Measurements from ENCODE around the gene PTPRK. TPM values are rescaled to one million over a fixed set of nuclear protein-coding genes. Genes with fewer than 3 reads are reported as not detected.

Gene PTPRK
- total and polyA plus RNA-seq, 4 donors, result 12.1 to 61.2 (median 29.1) TPM

- WGBS, result 43% methylated on average over 2 of the region's 2 CpGs
- Histone ChIP-seq H3K27ac (ENCODE audit: low read depth in 1 of 2, low read length in 2 of 2) (no peak overlapping the region), H3K4me1 (ENCODE audit: control insufficient read depth in 4 of 4, insufficient read depth in 4 of 4, low read length in 3 of 4) (peaks cover 10 to 59% (median 47%) of the 10 kb centered on the region in 4 donors), H3K9ac (ENCODE audit: low read depth in 1 of 2, low read length in 2 of 2) (no peak overlapping the region), H3K36me3 (ENCODE audit: control insufficient read depth in 4 of 4, insufficient read depth in 3 of 4, low read depth in 1 of 4, low read length in 3 of 4) (no peaks in the 10 kb centered on the region), H3K9me3 (ENCODE audit: control insufficient read depth in 4 of 4, low read length in 3 of 4) (no peaks in the 10 kb centered on the region), H3K27me3 (ENCODE audit: control insufficient read depth in 4 of 4, insufficient read depth in 4 of 4, low read length in 3 of 4) (no peaks in the 10 kb centered on the region), H3K4me3 (ENCODE audit: low read depth in 1 of 3, low read length in 3 of 3) (no peak overlapping the region)
- TF ChIP-seq FOXA2 (IDR thresholded peaks at IDR 0.05), result no peak
- DNase-seq (ENCODE audit: low spot score), result no peak
Measured at GRCh38 chr6:128512296-128512695, 8.1 kb downstream of the PTPRK start.

- no peak for DNase-seq (ENCODE audit: low spot score)
- no peak overlapping the region for H3K4me3 ChIP-seq (ENCODE audit: low read depth in 1 of 3, low read length in 3 of 3)
- H3K9ac ChIP-seq (ENCODE audit: low read depth in 1 of 2, low read length in 2 of 2), result no peak overlapping the region
- peaks cover 10 to 57% (median 44%) of the 10 kb centered on the region in 4 donors for H3K4me1 ChIP-seq (ENCODE audit: control insufficient read depth in 4 of 4, insufficient read depth in 4 of 4, low read length in 3 of 4)
- WGBS, result 43% methylated on average over 5 of the region's 5 CpGs
- H3K9me3 ChIP-seq (ENCODE audit: control insufficient read depth in 4 of 4, low read length in 3 of 4), result no peaks in the 10 kb centered on the region
- H3K27ac ChIP-seq (ENCODE audit: low read depth in 1 of 2, low read length in 2 of 2), result peak overlapping the region; percentile 73 to 89
- no peaks in the 10 kb centered on the region for H3K27me3 ChIP-seq (ENCODE audit: control insufficient read depth in 4 of 4, insufficient read depth in 4 of 4, low read length in 3 of 4)
- TF ChIP-seq YY1 (IDR thresholded peaks at IDR 0.05) (no peak), HNF4A (conservative IDR thresholded peaks at IDR 0.05) (no peak), RAD21 (IDR thresholded peaks at IDR 0.05) (peak in 1 of 2 donors; percentile 10), HNF4G (IDR thresholded peaks at IDR 0.05) (no peak), MAX (IDR thresholded peaks at IDR 0.05) (no peak), JUND (IDR thresholded peaks at IDR 0.05) (peak in 1 of 2 donors; percentile 63)
- no peaks in the 10 kb centered on the region for H3K36me3 ChIP-seq (ENCODE audit: control insufficient read depth in 4 of 4, insufficient read depth in 3 of 4, low read depth in 1 of 4, low read length in 3 of 4)
Measured at GRCh38 chr6:128511506-128511905, 8.9 kb downstream of the PTPRK start.

GRCh38 chr6:128509709-128510108 is 10.7 kb downstream of the PTPRK start:
- H3K4me1 ChIP-seq (ENCODE audit: control insufficient read depth in 4 of 4, insufficient read depth in 4 of 4, low read length in 3 of 4), result peaks cover 13 to 59% (median 32%) of the 10 kb centered on the region in 4 donors

More at GRCh38 chr6:128509709-128510108, 10.7 kb downstream of the PTPRK start:
- no peaks in the 10 kb centered on the region for H3K9me3 ChIP-seq (ENCODE audit: control insufficient read depth in 4 of 4, low read length in 3 of 4)
- no peak overlapping the region for H3K4me3 ChIP-seq (ENCODE audit: low read depth in 1 of 3, low read length in 3 of 3)
- DNase-seq (ENCODE audit: low spot score), result no peak
- no peaks in the 10 kb centered on the region for H3K27me3 ChIP-seq (ENCODE audit: control insufficient read depth in 4 of 4, insufficient read depth in 4 of 4, low read length in 3 of 4)
- 90% methylated on average over 1 of the region's 1 CpG for WGBS
- H3K27ac ChIP-seq (ENCODE audit: low read depth in 1 of 2, low read length in 2 of 2), result peak overlapping the region; percentile 36 to 92
- TF ChIP-seq RAD21 (IDR thresholded peaks at IDR 0.05), result no peak
- no peak for TF ChIP-seq GABPA (IDR thresholded peaks at IDR 0.05 in 1 of 2, conservative IDR thresholded peaks at IDR 0.05 in 1 of 2)
- TF ChIP-seq REST (IDR thresholded peaks at IDR 0.05), result no peak
- no peak for TF ChIP-seq TAF1 (conservative IDR thresholded peaks at IDR 0.05)
- TF ChIP-seq EGR1 (IDR thresholded peaks at IDR 0.05; ENCODE audit: low read depth in 2 of 2), result no peak
- no peak for TF ChIP-seq CTCF (IDR thresholded peaks at IDR 0.05; ENCODE audit: low read depth, low read length, missing input control)
- TF ChIP-seq HNF4G (IDR thresholded peaks at IDR 0.05), result no peak
- TF ChIP-seq FOXA1 (IDR thresholded peaks at IDR 0.05), result no peak
- TF ChIP-seq YY1 (IDR thresholded peaks at IDR 0.05), result no peak
- no peak for TF ChIP-seq NR2F2 (IDR thresholded peaks at IDR 0.05)
- no peak for TF ChIP-seq ATF3 (IDR thresholded peaks at IDR 0.05)
- no peak for TF ChIP-seq FOXA2 (IDR thresholded peaks at IDR 0.05)
- no peak for TF ChIP-seq ZBTB33 (IDR thresholded peaks at IDR 0.05)
- no peak for TF ChIP-seq HNF4A (conservative IDR thresholded peaks at IDR 0.05)
- no peak for TF ChIP-seq JUND (IDR thresholded peaks at IDR 0.05)
- TF ChIP-seq SP1 (IDR thresholded peaks at IDR 0.05), result no peak
- H3K36me3 ChIP-seq (ENCODE audit: control insufficient read depth in 4 of 4, insufficient read depth in 3 of 4, low read depth in 1 of 4, low read length in 3 of 4), result no peaks in the 10 kb centered on the region
- H3K9ac ChIP-seq (ENCODE audit: low read depth in 1 of 2, low read length in 2 of 2), result no peak overlapping the region

Data from liver (tissue), 9 donors.